GM12891 (cell line): Measurements from ENCODE around the gene IDE.

ENCODE experiments used
- DNase-seq: peaks from one replicate; pipeline ENCODE4 v3.0.0; 2011; ENCODE audit warnings: low spot score; ENCODE audit not compliant: insufficient read length
- FAIRE-seq: peaks from 2 replicates; lab custom pipeline; 2011; peaks lifted over from hg19 to GRCh38; lab: Jason Lieb, UNC
- PAX5 ChIP-seq: IDR thresholded peaks from 2 replicates; pipeline ENCODE4 v1.6.1; 2011; ENCODE audit warnings: low read length, moderate library complexity, mild to moderate bottlenecking; ENCODE audit not compliant: insufficient read depth, severe bottlenecking
- POLR2A ChIP-seq: IDR thresholded peaks from 2 replicates; pipeline ENCODE4 v1.6.1; 2011; ENCODE audit warnings: low read depth, low read length, control low read depth
- POLR2AphosphoS5 ChIP-seq: IDR thresholded peaks from 2 replicates; pipeline ENCODE4 v1.6.1; 2011; ENCODE audit warnings: low read depth, low read length, control low read depth
- POU2F2 ChIP-seq: IDR thresholded peaks from 2 replicates; pipeline ENCODE4 v1.6.1; 2011; ENCODE audit warnings: low read depth, mild to moderate bottlenecking, control low read depth, low read length, moderate library complexity
- SPI1 ChIP-seq: IDR thresholded peaks from 2 replicates; pipeline ENCODE4 v1.6.1; 2011; ENCODE audit warnings: low read depth, low read length, control low read depth
- TAF1 ChIP-seq: IDR thresholded peaks from 2 replicates; pipeline ENCODE4 v1.6.1; 2011; ENCODE audit warnings: low read depth, low read length, control low read depth

IDE gene

GRCh38 chr10:92432596-92432995, 141.3 kb downstream of the IDE start:
- FAIRE-seq: no peak
- no peak for TF ChIP-seq POLR2AphosphoS5
- TF ChIP-seq TAF1: no peak
- no peak for TF ChIP-seq SPI1
- no peak for DNase-seq

GRCh38 chr10:92430103-92430502, 143.8 kb downstream of the IDE start:
- DNase-seq: no peak

GRCh38 chr10:92421550-92421949, 152.3 kb downstream of the IDE start:
- TF ChIP-seq TAF1: no peak
- TF ChIP-seq PAX5: no peak
- TF ChIP-seq POLR2AphosphoS5: no peak
- TF ChIP-seq SPI1: no peak
- TF ChIP-seq POLR2A: no peak
- no peak for TF ChIP-seq POU2F2
- DNase-seq (no peak), FAIRE-seq (no peak)

More at GRCh38 chr10:92430103-92430502, 143.8 kb downstream of the IDE start:
- TF ChIP-seq TAF1 (no peak), POLR2AphosphoS5 (no peak), POLR2A (no peak), PAX5 (no peak), SPI1 (no peak), POU2F2 (no peak)
- no peak for FAIRE-seq

GRCh38 chr10:92420546-92421275, 153.2 kb downstream of the IDE start:
- FAIRE-seq: no peak
- DNase-seq: no peak
- TF ChIP-seq POU2F2 (no peak), POLR2AphosphoS5 (no peak), SPI1 (no peak), POLR2A (no peak), PAX5 (no peak)

GRCh38 chr10:92419740-92420545, 153.9 kb downstream of the IDE start:
- DNase-seq (no peak), FAIRE-seq (no peak)
- TF ChIP-seq PAX5 (no peak), POU2F2 (no peak)

GRCh38 chr10:92418891-92419290, 155.0 kb downstream of the IDE start:
- TF ChIP-seq POLR2AphosphoS5: no peak
- TF ChIP-seq POLR2A: no peak
- FAIRE-seq: no peak
- no peak for DNase-seq

- TF ChIP-seq TAF1 (no peak), POLR2AphosphoS5 (no peak), PAX5 (no peak), POU2F2 (no peak), POLR2A (no peak), SPI1 (no peak)
- FAIRE-seq (no peak), DNase-seq (no peak)
Measured at GRCh38 chr10:92418221-92418620, 155.7 kb downstream of the IDE start.

GRCh38 chr10:92413519-92413918, 160.4 kb downstream of the IDE start:
- no peak for FAIRE-seq
- TF ChIP-seq TAF1 (no peak), POLR2AphosphoS5 (no peak), PAX5 (no peak), POU2F2 (no peak), SPI1 (no peak), POLR2A (no peak)
- DNase-seq: no peak

GRCh38 chr10:92413011-92413410, 160.9 kb downstream of the IDE start:
- no peak for DNase-seq
- no peak for TF ChIP-seq PAX5
- no peak for TF ChIP-seq POU2F2
- TF ChIP-seq TAF1: no peak
- no peak for TF ChIP-seq SPI1
- FAIRE-seq: no peak

- FAIRE-seq: no peak
- no peak for DNase-seq
- TF ChIP-seq PAX5: no peak
- TF ChIP-seq POLR2A: no peak
- no peak for TF ChIP-seq POU2F2
- TF ChIP-seq POLR2AphosphoS5: no peak
- no peak for TF ChIP-seq SPI1
- no peak for TF ChIP-seq TAF1
Measured at GRCh38 chr10:92411406-92411805, 162.5 kb downstream of the IDE start.
